Right ventricle myocardium inferior (tissue), 1 donor: ENCODE data around the gene NT5C1A. TPM values are rescaled to one million over a fixed set of nuclear protein-coding genes. Genes with fewer than 3 reads are reported as not detected.
A peak's percentile ranks its signal among the peaks of the same experiment; 100 is the strongest.

Experiments
- ATAC-seq: fragments of 200-7000 bp; cut with Tn5 transposase; one replicate; pipeline ENCODE4 v1.9.1; 2020; ENCODE audit warnings: mild to moderate bottlenecking, moderate library complexity
- DNase-seq: peaks from one replicate; pipeline ENCODE4 v3.0.0; 2021; ENCODE audit errors: missing footprints
- intact Hi-C: fragments of 100-400 bp; cut with DNase I; formaldehyde crosslinking; loops from one replicate; pipeline ENCODE4 v1.11.0; 2022
- total RNA-seq: library from RNA; stranded (reverse); fragmentation: NEBNext Ultra II Directional; extraction: Animal tissue kit (Norgen Biotek cat#: 25700); gene quantifications from one replicate; pipeline ENCODE4 v1.2.1, GENCODE V29; 2021
- donor health status: DM: no; HTN: yes; CAD: no; lungs with severe emphysema.

The NT5C1A gene
- total RNA-seq, 1 donor from 2014 or later: 31.3 TPM

DNA sequence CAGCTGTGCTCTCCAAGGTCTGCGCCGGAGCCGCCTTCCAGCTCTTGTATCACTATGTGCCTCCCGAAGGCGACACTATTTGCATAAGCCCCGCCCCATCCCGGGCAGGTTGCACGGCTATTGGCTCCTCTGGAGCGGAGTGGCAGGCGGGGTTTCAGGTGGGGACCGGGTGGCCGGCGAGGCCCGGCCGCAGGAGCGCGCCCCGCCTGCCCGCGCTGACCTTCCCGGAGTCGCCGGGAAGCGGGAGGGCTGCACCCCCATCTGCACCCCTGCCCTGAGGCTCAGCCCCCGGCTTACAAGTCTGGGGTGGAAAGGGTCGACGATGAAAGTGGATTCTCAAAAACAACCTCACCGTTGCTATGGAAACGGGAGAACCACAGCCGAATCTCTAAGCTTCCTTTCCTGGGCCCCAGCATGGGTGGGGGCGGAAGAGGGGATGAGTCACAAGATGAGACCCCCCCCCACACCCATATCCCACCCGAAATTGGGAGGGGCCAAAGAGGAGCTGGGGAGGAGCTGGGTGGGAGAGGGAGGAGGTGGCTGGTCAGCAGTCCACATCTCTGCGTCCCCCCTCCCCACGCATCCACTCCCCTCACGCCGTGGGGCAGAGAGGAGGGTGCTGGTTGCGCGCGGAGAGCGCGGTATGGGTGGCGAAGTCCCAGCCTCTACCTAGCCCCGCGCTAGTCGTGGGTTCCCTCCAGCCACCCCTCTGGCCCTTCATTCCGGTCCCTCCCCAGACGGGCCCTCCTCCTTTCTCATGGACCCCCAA, 19.7 kb upstream of the NT5C1A start, which contains the start of gene HPCAL4:
TSS of gene HPCAL4 (minus strand) at position 51 of the 769 bp plus-strand sequence. CDS start 6,830 bp downstream, outside the sequence.
- DNase-seq (peak; percentile 93), ATAC-seq (peak; percentile 96)
- intact Hi-C loops: no loop called here

DNA sequence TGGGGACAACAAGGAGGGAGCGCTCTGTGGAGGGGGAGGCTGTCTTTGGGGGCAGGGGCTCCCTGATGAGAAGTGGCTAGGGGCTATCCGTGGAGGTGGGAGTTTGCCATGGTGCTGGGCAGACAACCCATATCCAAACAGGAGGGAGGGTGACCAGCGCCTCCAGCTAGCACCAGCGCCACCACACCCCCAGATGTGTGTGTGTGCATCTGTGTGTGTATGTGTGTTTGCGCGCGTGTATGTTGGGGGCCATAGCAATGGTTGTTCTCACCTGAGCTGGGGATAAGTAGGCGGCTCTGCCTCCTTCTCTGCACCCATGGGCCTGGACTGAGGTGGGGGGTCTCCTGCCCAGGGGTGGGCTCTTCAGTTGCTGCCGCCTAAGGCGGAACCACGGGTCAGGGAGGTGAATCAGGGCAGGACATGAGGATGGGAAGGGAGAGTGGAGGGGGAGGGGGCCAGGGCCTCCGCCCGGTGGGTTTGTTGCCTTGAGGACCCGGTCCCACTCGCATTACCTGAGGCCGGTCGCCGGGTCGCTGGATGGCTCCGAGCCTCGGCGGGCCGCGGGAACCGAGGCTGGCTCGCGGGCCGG, 19.0 kb upstream of the NT5C1A start:
- intact Hi-C loops: no loop called here
- DNase-seq (no peak), ATAC-seq (no peak)

DNA sequence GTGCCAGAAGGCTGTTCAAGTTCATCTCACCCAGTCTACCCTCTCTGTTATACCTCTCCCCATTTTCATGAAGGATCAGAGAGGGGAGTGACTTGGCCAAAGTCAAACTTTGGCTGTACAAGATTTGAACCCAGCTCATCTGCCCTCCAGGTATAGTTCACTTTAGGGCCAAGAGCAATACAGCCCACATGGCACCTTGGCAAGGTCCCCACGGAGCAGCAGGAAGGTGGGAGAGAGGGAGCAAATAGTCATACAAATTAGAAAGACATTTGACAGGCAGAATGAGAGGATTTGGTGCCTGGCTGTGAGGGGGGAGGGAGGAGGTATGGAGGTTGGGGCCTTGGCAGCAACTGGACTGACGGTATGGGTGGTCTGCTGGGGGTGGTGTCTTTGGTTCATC, 18.3 kb upstream of the NT5C1A start:
- ATAC-seq: no peak
- no peak for DNase-seq
- intact Hi-C loops: no loop called here

DNA sequence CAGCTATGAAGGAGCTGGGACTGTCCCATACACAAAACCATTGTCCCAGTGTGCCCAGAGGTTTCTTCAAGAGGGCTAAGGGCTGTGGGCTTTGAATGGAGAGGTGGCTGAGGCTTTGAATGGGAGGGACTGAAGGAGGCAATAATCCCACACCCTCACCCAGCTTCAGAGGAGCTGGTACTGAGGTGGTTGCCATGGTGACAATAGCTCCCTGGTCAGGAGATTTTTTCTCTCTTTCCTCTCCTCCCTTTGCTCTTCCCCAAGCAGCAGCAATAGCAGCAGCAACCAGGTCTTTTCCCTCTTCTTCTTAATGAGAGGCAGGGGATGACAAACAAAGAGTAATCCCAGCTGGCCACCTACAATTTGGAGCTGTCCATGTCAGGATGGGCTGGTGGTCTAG, 17.7 kb upstream of the NT5C1A start:
- intact Hi-C loops: no loop called here
- DNase-seq: no peak
- ATAC-seq: no peak

DNA sequence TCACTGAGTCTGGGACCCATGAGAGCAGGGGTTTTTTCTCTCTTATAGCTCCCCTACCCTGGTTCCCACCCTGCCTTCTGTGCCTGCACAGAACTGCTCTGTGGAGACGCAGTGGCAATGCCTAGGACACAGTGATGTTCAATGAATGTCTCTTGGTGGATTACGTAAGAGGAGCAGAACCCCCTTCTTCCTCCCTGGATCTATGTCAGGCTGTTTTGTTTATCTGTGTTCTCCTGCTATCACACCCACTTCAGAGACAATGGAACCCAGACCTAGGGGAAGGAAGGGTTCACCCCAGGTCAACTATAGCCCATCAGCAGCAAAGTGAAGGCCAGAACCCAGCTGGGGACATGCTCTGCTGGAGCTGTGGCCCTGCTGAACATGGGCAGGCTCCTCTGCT, 17.3 kb upstream of the NT5C1A start:
- no peak for DNase-seq
- intact Hi-C loops: no loop called here
- no peak for ATAC-seq

DNA sequence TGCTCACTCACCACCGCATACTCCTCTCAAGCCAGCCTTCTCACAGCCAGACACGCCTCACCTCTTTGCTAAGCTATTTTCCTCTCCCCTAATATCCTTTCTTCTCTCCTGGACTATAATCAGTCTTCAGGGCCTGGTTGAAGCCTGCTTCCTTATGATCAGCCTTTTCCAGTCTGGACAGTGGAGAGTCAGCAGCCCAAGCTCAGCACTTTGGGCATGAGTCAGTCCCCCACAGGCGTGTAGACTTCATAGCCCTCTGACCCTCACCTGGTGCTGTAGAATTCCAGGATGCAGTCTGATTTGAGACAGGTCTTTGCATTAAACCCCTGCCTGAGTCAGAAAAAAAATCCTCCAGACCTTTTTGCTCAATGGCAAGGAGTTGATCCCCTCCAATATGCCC, 16.8 kb upstream of the NT5C1A start:
- DNase-seq: no peak
- intact Hi-C loops: no loop called here
- no peak for ATAC-seq

DNA sequence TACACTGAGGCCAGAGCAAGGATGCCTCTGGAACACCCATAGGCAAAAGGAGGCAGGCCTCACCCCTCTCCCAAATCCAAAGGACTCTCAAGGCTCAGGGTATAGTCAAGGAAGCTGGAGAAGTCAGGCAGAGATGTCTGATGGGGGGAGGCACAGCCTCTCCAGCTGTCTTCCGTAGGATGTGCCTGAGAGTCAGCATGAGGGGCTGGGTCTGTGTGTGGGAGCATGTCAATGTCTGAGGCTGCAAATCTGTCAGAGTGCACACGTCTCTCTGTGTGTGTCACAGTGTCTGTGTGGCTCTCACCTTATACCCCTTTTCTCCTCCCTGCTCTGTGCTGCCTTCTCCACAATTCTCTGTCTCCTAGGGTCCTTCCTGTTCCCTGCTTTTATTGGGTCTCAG, 15.3 kb upstream of the NT5C1A start:
- intact Hi-C loops: no loop called here
- ATAC-seq (no peak), DNase-seq (no peak)

DNA sequence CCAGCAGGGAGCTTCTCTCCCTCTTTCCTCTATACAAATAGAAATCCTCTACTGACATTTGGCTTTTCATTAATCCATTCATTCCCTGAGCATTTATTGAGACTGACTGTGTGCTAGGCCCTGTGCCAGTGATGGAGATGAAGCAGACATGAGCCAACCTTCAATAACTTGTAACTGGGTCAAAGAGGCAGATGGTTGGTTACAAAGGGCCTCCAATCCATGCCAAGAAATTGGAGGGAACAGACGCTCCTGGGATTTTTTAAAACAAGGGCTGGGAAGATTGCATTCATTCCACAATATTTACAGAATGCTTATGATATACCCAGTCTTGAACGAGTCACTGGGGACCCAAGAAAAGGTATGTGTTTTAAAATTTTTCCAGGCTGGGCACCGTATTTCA, 13.2 kb upstream of the NT5C1A start:
- intact Hi-C loops: no loop called here
- no peak for ATAC-seq

DNA sequence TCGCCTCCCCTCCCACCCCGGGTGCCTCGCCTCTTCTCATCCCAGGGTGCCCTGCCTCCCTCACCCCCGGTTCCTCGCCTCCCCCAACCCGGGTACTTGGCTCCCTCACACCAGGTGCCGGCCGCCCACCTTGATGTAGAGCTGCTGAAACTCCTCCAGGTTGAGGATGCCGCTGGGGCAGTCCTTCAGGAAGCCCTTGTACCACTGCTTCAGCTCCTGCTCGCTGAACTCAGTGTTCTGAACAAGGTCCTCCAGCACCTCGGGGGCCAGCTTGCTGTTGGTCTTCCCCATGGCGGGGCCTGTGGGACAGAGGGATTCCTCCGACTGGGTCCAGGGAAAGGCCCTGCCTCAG, 12.4 kb upstream of the NT5C1A start:
- intact Hi-C loops: no loop called here
- ATAC-seq: no peak
- DNase-seq: no peak

More for the DNA sequence above, 13.2 kb upstream of the NT5C1A start:
- DNase-seq: no peak

DNA sequence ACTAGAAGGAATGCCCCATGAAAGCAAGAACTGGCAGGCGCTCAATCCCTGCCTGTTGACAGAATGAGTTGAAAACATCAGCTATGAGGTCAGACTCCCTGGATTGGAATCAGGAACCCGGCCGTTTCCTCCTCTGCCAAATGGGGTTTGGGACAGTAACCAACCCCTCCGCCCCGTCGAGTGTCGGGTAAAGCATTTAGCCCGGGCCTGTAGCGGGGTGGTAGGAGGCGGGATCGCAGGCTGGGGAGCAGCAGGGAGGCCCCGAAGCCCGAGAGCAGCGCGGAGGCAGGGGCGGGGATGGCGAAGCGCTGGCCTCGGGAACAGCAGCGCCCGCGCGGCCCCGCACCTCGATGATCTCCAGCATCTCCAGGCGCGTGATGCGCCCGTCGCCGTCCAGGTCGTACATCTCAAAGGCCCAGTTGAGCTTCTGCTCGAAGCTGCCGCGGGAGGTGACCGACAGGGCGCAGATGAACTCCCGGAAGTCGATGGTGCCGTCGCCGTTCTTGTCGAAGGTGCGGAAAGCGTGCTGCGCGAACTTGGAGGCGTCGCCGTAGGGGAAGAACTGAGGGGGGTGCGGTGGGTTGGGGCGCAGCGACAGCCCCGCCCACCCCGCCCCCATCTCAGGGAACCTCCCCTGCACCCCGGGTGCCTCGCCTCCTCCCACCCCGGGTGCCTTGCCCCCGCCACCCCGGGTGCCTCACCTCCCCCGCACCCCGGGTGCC, 11.8 kb upstream of the NT5C1A start:
- DNase-seq: peak; percentile 78
- peak; percentile 58 for ATAC-seq
- intact Hi-C loops: no loop called here

DNA sequence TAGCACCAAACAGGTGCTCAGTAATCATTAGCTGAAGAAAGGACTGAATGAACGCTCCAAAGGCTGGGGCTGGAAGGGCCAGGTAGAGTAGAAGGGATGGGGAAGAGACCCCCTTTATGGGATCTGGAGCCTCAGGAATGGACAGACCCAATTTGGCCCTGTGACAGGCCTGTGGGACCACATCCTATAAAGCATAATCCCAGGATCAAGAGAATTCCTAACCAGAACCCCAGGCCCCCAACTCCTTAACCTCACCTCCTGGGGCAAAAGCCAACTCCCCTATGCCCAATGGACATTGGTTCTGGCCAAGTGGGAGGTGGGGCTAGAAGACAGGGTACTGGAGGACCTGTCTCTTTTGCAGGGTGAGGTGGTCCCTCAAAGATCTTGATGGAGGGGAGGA, 10.1 kb upstream of the NT5C1A start:
- DNase-seq (no peak), ATAC-seq (no peak)
- intact Hi-C loops: no loop called here

DNA sequence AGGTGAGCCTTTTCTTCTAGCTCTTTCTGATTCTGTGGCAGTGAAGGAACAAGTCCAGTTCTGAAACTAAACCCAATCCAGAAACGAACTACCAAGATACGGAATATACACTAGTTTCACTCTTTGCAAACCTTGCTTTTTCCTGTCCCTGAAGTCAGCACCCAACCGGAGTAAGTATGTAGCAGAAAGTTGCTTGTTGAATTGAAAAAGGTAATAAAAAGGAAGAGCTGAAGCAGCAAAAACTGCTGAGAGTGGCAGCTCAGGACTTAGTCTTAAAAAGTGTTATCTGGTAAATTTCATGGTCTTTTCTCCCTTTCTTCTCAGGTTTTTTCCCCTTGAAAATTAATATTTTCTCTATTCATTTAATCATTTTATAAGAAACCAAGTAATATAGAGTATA, 9.4 kb upstream of the NT5C1A start:
- ATAC-seq (no peak), DNase-seq (no peak)
- intact Hi-C loops: no loop called here

DNA sequence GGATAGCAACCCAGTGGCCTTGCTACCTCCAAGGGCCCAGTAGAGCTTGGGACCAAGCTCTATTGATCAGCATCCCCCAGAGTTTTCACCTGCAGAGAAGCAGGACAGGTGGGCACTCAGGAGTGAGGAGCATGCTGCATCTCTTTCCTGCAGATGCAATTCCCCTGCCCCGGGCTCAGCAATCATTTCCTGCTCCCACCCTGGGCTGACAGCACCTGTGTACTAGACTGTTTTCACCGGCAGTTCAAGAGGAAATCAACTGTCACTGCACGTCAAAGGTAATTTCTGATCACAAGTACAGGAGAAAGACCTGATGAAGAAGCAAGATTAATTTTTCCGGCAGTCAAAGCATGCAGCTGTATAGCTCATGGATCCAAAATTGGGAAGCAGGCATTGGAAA, 8.8 kb upstream of the NT5C1A start:
- intact Hi-C loops: no loop called here
- ATAC-seq: no peak
- DNase-seq: no peak

DNA sequence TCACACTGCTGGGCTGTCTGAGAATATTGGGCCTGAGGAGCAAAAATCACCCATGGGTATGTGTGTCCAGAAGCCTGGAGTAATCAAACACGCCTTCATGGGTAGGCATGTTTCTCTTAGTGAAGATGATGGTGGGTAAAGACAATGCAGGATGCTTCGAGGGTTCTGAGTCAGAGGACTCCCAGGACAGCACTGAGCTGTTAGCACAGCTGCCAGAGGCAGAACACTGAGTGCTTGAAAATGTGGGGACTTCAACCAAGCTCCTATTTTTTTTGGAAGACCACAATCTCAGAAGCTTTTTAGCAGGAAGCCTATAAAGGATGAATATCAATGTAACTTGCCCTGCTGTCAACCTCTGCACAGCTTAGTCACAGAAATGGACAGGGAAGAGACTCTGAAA, 7.9 kb upstream of the NT5C1A start:
- no peak for ATAC-seq
- intact Hi-C loops: no loop called here
- no peak for DNase-seq

DNA sequence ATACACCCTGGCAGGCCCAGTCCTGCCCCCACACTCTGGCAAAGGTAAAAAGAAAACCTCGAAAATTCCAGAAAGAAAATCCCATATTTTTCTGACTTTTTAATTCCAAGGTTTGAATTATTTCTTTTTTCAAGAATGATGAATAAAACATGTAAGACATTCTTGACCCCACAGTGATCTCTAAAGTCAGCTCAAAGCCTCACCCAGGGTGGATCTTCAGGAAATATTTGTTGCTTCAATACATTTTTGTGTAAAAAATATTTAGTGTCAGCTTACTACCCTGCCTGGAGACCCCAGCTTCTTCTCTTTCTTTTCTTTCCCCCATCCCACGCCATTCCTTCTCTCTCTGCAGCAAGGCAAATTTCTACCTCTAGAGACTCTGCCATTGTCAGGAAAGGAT, 7.0 kb upstream of the NT5C1A start:
- intact Hi-C loops: no loop called here
- no peak for DNase-seq
- no peak for ATAC-seq

DNA sequence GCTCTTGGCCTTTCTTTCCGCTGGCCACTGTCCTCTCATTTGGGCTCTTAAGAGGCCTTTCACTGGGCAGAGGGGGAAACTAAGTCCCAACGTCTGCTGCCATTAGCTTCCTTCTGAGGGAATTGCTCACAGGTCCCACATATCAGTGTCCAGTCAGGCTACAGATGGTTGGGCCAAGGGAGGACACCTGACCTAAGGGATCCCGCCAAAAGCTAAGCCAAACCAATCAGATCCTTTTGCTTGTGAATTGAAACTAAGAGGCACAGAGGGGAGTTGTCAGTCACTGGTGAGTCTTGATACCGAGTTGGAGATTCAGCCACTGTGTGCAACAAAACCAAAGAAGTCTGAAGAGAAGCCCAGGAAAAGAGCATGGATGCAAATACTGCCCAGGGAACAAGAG, 5.7 kb upstream of the NT5C1A start:
- ATAC-seq: no peak
- intact Hi-C loops: no loop called here
- no peak for DNase-seq

DNA sequence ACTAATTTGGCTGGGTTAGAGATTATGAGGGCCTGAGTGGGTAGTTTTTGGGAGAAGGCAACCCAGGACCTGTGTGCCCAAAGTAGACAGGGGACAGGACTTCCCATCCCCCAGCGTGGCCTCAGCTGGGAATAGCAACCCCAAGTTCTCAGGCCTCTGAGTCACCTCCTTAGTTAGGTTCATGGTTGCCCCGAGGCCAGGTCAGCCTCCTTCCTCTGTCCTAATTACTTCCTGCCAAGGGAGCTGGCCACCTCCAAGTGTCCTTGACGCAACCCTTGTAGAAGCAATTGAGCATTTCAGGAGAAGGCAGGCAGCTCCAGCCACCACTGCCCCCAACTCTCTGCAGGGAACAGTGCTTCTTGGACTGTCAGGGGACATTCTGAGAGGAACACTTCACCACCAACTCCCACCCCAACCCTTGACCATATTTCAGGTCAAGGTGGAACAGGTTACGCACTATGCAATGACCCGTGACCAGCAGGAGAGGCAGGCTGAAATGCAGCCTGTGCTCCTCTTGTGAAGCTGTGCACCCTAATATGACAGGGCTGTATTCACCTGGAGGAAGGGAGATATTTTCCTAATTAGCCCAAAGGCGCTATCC, 5.1 kb upstream of the NT5C1A start:
- DNase-seq (no peak), ATAC-seq (no peak)
- intact Hi-C loops: no loop called here

DNA sequence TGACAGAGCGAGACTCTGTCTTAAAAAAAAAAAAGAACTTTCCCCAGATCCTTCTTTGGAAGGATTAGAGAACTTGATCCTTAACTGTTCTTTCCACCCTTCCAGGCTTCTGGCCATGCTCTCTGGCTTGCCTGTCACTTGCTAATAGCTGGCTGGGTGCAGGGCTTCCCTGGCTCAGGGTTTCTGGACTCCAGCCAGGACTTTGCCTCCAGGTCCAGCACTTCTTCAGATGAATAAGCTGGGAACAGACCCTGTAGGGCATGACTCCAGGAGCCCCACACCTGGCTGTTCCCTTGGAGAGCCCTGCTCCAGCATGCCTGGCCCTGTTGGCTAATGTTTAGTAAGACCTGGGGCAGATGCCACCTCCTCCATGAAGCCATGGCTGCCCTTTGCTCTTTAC, 3.3 kb upstream of the NT5C1A start:
- intact Hi-C loops: no loop called here
- no peak for ATAC-seq
- DNase-seq: no peak

DNA sequence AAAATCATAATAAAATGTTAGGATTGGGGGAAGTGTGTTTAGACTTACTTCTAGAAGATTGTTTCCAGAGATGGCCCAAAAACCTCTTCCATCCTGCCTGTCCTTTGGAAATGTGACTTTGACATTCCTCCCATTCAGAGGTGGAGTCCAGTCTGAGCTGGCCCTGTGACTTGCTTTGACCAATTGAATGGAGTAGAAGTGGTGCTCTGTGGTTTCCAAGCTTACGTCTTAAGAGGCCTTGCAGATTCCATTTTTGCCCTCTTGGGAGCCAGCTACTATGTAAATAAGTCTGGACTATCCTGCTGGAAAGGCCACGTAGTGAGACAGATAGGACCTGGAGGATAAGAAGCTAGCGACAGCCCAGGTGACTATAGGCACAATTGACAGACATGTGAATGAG, 1.3 kb upstream of the NT5C1A start:
- ATAC-seq (no peak), DNase-seq (no peak)
- intact Hi-C loops: loop anchor here (5.0 kb wide), 1 partner anchor 44 kb away; no protein-coding TSS in a partner anchor

DNA sequence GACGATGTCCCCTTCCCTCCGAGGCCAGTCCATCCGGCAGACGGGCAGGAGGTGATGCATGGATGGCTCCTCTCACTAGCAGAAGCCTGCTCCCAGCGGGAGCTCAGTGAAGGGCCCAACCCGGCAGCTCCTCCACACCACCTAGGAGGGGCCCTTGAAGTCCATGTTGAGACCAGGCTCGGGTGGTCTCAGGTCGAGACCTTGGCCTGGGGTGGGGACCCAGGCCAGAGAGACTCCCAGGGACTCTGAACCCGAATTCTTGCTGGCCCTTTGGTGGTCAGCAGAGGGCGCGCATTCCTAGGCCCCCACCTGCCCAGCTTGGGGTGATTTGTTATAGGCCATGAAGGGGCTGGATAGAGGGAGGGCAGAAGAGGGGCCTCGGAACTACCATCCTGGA, 642 bp upstream of the NT5C1A start:
- DNase-seq: no peak
- intact Hi-C loops: loop anchor here (5.0 kb wide), 1 partner anchor 45 kb away; no protein-coding TSS in a partner anchor
- ATAC-seq: no peak
